ACHN (cell line): ENCODE measurements around the gene ADORA2A.

Source experiments
- DNase-seq: peaks from one replicate; pipeline ENCODE4 v3.0.0-alpha.2; 2015
- in situ Hi-C: cut with HindIII; loops from 2 replicates; pipeline ENCODE4 v1.10.0; 2017; ENCODE audit warnings: low sequenced_read_pairs, low pct_ligation_motif_present, low pct_unique_long_range_greater_than_20kb

The ADORA2A gene

DNA sequence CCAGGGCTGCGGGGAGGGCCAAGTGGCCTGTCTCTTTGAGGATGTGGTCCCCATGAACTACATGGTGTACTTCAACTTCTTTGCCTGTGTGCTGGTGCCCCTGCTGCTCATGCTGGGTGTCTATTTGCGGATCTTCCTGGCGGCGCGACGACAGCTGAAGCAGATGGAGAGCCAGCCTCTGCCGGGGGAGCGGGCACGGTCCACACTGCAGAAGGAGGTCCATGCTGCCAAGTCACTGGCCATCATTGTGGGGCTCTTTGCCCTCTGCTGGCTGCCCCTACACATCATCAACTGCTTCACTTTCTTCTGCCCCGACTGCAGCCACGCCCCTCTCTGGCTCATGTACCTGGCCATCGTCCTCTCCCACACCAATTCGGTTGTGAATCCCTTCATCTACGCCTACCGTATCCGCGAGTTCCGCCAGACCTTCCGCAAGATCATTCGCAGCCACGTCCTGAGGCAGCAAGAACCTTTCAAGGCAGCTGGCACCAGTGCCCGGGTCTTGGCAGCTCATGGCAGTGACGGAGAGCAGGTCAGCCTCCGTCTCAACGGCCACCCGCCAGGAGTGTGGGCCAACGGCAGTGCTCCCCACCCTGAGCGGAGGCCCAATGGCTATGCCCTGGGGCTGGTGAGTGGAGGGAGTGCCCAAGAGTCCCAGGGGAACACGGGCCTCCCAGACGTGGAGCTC lies 13.5 kb downstream of the ADORA2A start:
- in situ Hi-C loops: no loop called here
- no peak for DNase-seq

DNA sequence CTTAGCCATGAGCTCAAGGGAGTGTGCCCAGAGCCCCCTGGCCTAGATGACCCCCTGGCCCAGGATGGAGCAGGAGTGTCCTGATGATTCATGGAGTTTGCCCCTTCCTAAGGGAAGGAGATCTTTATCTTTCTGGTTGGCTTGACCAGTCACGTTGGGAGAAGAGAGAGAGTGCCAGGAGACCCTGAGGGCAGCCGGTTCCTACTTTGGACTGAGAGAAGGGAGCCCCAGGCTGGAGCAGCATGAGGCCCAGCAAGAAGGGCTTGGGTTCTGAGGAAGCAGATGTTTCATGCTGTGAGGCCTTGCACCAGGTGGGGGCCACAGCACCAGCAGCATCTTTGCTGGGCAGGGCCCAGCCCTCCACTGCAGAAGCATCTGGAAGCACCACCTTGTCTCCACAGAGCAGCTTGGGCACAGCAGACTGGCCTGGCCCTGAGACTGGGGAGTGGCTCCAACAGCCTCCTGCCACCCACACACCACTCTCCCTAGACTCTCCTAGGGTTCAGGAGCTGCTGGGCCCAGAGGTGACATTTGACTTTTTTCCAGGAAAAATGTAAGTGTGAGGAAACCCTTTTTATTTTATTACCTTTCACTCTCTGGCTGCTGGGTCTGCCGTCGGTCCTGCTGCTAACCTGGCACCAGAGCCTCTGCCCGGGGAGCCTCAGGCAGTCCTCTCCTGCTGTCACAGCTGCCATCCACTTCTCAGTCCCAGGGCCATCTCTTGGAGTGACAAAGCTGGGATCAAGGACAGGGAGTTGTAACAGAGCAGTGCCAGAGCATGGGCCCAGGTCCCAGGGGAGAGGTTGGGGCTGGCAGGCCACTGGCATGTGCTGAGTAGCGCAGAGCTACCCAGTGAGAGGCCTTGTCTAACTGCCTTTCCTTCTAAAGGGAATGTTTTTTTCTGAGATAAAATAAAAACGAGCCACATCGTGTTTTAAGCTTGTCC lies 14.3 kb downstream of the ADORA2A start:
- in situ Hi-C loops: no loop called here
- no peak for DNase-seq

DNA sequence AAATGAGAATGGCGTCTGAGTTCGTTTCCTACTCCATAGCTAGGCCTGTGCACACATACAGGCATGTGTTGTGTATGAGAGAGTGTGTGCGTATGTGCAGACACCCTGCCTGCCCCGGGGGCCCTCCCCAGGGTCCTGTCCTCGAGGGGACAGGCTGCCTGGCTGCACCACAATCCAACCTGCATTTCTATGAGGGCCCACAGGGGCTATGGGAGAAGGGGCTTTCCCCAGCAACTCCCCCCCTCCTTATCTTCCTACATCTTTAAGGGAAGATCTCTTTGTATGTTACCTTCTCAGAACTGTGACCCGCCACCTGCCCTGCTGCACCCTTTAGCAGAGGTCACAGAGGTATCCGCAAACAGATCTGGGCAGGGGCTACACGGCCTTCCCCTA lies 14.9 kb downstream of the ADORA2A start:
- in situ Hi-C loops: no loop called here
- no peak for DNase-seq

DNA sequence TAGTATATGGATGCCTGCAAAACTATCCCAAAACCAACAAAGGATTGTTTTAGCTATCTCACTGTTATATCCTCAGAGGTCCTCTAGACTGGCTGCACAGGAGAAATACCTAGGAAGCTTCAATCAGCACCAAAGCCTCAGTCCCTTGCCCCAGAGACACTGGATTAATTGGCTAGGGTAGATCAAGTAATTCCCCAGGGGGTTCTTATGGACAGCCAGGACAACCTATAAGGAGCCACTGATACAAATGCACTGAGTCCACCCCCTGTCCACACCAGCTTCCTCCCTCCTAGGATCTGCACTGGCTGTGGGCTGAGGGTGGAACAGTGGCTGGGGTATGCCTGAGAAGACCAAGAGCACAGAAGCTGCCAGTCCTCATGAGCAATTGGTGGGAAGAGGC lies 16.3 kb downstream of the ADORA2A start:
- no peak for DNase-seq
- in situ Hi-C loops: no loop called here

DNA sequence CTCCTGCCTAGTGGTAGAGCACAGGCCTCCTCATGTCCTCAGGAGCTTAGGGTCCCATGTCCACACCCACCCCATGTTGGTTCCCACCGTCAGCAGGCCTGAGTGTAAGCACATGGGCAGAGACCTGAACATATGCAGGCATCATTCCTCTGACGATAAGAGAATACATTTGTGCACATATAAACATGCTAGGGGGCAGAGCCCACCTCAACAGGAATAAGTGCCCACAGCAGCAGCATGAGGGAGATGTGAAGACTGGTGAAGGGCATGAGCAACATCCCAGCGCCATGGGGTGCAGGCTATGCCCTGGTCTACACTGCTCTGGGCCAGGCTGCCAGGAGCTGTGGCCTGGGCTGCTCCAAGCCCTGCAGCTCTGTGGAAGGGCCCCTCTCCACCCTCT lies 16.9 kb downstream of the ADORA2A start:
- DNase-seq: no peak
- in situ Hi-C loops: no loop called here

DNA sequence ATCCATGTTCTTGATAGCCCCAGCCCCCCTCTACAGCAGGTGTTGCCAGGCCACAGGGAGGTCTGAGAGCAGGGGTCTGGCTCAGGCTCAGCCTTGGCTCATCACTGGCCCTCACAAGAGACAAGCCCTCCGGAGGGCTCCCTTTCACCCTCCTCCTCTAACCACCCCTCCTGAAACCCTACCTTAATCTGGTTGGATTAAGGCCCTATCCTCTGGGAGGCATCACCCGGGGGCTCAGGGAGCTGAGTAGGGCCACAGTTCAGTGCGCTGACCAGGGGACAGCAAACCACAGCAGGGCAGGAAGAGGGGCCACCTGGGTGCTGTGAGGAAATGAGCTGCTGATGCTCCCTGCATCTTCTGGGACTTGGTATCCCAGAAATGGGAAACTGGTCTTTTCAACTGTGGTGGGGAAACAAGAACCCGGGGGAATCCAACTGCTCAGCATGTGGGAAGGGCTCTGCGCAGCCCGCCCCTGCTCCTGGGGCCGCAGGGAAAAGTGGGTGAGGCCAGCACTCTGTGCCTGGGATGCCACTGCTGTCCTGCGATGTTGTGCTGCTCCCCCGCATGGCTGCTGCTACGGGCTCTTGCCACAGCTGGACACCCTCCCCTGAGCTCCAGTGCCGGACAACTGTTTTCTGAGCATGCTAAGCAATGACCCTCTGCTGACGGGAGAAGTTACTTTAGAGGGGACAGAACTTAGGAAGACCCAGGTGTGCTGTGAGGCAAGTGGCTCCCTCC lies 17.5 kb downstream of the ADORA2A start:
- in situ Hi-C loops: no loop called here
- no peak for DNase-seq

DNA sequence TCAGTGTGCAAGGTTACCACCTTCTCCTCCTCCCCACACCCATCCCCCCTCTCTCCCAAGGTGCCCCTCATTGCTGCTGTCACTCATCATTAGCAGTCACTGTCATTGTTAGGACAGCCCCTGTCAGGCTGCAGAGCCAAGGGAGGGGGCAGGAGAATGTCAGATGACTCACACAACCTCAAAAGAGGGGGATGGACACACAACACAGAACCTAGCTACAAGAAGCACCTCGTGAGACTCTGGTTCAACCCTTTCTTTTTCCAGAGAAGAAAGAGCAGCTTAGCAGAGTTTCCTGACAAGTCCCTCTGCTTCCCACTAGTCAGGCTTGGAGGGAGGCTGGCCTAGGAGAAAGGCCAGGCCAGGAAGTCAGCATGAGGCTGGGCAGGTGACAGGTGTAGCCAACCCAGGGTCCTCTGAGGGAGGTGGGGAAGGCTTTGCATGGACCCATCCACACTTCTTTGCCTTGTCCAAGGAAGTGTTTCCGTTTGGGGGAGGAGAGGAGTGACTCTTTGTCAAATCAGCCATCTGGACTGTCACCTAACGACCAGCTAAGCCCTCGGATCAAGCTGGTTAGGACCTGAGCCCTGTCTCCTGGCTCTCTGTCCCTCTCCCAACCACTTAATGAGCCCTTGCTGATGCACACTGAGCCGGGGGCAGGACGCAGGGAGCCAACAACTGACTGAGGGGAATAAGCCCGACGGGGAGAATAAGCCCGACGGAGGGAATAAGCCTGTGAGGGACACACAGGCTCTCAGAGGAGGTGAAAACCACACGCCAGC lies 18.3 kb downstream of the ADORA2A start:
- in situ Hi-C loops: no loop called here
- no peak for DNase-seq

DNA sequence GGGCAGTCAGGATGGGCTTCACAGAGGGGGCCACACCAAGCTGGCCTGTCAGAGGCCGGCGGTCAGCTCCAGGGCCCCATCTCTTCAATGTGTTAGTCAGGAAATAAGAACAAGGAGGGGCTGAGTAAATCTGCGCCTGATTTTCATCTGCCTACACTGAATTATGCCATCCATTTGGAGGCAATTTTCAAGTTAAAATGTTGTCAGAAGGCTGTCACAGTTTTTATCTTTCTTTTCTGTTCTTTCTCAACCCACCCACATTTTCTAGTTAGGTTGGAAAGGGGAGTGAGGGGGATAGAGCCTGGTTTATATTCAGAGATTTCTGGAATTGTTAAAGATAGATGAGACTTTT lies 18.8 kb downstream of the ADORA2A start:
- in situ Hi-C loops: no loop called here
- no peak for DNase-seq

DNA sequence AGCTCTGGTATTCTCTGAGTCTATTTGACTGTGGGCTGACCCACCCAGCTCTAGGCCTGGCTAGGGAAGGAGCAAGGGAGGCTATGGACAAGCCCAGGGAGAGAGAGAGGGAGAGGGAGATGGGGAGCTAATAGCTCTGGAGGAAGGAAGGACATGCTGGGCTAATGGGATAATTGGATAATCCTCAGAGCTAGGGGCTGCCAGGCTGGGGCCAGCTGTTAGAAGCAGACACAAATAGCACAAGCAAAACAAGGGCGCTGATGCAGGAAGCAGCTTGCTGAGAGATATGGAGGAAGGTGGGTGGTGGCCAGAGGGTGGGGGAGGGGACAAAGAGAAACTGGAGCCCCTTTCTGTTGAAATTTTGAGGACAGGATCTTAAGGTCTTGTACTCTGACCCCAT lies 23.2 kb downstream of the ADORA2A start:
- DNase-seq: no peak
- in situ Hi-C loops: no loop called here

DNA sequence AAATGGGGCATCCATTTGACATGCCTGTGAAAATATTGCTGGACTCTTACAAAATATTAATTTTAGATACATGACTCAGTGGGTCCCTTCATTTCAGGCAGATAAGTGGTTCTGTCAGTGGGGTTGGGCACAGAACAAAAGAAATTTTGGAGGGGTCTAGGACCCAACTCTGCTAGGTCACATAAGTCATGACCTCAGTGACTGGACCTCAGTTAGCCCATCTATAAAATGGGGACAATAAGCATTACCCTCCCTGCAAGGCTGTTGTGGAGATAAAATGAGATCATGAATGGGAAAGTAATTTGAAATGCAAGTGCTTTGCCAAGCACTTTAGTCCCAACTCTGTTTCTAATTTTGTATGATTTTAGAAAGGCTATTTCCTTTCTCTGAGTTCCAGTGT lies 23.8 kb downstream of the ADORA2A start:
- in situ Hi-C loops: no loop called here
- DNase-seq: no peak

DNA sequence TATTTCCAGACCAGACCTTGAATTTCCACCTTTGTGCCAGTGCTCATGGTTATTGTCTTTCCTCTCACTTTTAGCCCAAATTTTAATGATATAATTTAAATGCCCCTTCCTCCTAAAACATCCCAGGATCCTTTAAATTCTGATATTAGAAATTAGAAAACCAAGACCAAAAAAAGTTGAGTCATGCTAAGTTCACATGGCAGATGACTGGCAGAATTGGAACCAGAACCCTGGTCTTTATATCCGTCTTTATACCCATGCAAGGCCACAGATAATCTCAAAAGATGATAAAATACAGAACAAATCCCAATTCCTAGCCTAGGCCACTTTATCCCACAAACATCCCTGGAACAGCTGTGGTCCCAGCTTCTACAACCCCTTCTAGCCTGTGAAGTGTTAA lies 26.5 kb downstream of the ADORA2A start:
- in situ Hi-C loops: no loop called here
- no peak for DNase-seq

DNA sequence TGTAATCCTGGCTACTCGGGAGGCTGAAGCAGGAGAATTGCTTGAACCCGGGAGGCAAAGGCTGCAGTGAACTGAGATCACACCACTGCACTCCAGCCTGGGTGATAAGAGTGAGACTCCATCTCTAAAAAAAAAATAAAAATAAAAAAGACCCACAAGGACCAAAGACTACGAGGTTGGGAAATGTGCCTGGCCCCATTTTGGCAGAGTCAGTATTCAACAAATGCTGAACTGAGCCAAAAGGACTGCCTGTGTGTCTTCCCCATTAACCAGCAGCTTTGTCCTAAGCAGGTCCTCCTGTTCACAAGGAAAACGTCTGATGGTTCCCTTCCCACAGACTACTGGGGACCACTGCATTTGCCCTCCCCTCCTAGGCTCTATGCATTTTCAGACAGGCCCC lies 27.6 kb downstream of the ADORA2A start:
- in situ Hi-C loops: no loop called here
- no peak for DNase-seq

DNA sequence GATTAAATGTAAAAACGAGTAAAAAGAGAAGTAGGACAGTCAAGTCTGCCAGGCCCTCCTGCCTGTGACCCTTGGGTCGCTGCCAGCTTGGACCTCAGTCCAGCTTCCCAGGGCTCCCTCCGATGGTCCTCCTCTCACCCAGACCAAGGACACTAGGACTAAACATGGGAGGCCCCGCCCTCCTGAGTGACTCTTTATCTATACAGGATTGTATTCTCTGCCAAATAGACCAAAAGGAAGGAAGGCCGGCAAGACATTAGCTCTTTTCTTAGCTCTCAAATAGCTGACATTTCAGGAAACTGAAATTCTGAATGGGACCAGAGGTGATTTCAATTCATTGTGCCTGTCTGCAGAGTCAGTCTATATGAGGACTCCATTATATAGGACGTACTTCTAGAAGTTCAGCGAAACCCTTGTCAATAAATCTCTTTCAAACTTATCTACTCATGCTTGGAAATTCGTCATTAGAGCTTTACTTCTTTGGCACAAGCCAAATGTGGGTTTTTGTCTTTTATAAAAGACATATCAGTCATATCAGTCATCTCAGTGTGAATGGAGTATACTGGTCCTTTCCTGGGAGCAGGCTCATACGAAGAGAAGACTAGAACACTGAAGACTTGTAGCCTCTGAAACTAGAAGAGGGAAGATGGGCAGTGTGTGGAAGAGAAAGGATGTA lies 28.5 kb downstream of the ADORA2A start:
- DNase-seq: no peak
- in situ Hi-C loops: no loop called here

DNA sequence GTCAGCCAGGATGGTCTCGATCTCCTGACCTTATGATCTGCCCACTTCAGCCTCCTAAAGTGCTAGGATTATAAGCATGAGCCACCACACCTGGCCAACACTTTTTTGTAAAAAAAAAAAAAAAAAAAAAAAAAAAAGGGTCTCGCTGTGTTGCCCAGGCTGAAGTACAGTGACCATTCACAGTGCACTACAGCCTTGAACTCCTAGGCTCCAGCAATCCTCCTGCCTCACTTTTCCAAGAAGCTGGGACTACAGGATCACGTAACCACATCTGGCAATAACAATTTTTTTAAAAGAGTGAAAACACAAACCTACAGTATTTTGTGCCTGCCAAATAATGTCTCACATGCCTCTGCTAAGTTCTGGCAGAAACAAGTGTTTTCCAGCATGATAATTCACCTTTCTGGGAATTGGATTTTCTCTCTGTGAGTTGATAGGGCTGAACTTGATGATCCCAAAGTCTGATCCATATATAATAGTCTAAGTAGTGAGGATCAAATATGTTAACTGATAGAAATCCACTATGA lies 30.6 kb downstream of the ADORA2A start:
- in situ Hi-C loops: no loop called here
- DNase-seq: no peak

DNA sequence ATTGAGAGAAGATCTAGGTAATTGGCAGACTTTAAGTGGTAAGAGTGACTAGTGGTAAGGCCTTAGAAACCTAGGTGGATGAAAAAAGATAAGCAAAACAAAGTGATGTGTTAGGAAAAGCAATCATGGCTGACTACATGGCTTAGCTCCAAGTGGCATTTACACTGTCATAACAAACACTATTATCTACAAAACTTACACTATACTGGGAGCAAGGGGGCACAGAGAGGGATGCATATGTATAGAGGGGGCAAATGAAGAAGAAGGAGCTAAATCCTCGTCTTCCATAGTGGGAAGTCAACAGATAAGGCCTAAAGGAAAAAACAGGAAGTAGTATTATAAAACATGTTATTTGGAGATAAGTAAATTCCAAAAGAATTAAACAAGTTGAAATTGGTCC lies 32.5 kb downstream of the ADORA2A start:
- no peak for DNase-seq
- in situ Hi-C loops: no loop called here

DNA sequence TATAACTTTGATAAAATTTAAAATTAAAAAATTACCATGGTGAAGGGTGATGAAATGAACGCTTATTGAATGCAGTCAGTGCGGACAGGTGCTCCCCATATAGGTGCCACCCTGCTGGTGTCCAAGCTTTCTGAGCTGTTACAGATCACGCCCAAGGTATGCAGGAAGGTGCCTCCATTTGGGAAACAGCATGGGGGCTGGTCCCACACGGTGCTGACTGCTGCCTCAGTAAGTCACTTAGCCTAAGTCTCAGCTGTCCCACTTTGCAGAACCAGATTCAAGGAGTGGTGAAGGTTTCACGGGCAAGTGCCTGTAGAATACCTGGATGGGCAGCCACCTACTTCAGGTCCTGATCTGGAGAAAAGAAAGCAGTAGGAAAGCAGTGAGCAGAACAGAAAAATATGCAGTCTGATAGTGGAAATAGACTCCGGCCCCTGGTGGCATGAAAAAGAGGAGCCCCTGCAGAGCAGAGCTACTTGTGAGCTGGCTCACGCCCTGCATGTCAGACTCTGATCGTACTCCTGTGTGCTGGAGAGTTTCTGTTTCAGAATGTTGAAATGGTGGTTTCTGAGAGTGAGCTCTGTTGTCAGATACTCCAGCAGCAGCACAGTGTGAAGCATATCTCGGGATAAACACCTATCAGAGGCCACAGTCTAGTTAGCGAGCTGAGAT lies 33.2 kb downstream of the ADORA2A start:
- no peak for DNase-seq
- in situ Hi-C loops: no loop called here

DNA sequence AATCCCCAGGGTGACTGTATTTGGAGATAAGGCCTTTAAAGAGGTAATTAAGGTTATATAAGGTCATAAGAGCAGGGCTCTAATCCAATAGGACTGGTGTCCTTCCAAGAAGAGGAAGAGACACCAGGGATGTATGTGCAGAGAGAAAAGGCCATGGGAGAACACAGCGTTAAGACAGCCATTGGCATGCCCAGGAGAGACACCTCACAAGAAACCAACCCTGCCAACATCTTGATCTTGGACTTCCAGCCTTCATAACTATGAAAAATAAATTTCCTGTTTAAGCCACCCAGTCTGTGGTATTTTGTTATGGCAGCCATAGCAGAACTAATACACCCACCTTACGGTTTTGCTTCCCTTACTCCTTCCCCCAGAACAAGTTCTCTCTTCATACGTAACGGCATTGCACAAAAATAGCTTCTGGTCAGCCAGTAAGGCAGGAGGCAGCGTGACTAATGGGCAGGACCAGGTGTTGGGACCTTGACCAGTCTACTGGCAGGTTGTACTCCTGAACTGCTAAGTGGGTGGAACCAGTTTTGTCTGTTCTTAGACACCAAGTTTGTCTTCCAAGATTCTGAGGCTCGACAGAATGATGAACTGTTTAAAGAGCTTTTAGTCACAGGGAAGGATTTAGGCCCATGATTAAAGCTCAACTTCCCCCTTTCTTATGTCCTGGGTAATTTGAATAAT lies 35.8 kb downstream of the ADORA2A start:
- no peak for DNase-seq
- in situ Hi-C loops: no loop called here
